GM12878 (cell line): ENCODE measurements around the gene TNFAIP3. TPM values are rescaled to one million over a fixed set of nuclear protein-coding genes. Genes with fewer than 3 reads are reported as not detected.

ENCODE experiments used
- ASH2L ChIP-seq: fragments of 300-600, 200-600 bp; sonication (generic); IDR thresholded peaks from 2 replicates; pipeline ENCODE4 v1.6.1; 2017; ENCODE audit warnings: low read depth, mild to moderate bottlenecking, borderline replicate concordance
- ATF7 ChIP-seq: fragments of 450-650 bp; IDR thresholded peaks from 2 replicates; pipeline ENCODE4 v1.6.1; 2016; ENCODE audit warnings: low read depth, mild to moderate bottlenecking
- BHLHE40 ChIP-seq, 2 experiments: fragments of 450-650 bp in 1 of 2; IDR thresholded peaks; 2 replicates each; pipeline ENCODE4 v1.6.1; 2011 to 2017; ENCODE audit warnings: low read depth in 2 of 2, borderline replicate concordance in 1 of 2, improper control_type of control experiment in 1 of 2, low read length in 1 of 2, mild to moderate bottlenecking in 1 of 2
- BRCA1 ChIP-seq: IDR thresholded peaks from 2 replicates; pipeline ENCODE4 v1.6.1; 2011; ENCODE audit warnings: low read depth, low read length, improper control_type of control experiment
- EP300 ChIP-seq, 2 experiments: fragments of 150-350 bp in 1 of 2; IDR thresholded peaks; 2 replicates each; pipeline ENCODE4 v1.6.1; 2011 to 2012; ENCODE audit warnings: low read depth in 2 of 2, low read length in 2 of 2, borderline replicate concordance in 1 of 2, improper control_type of control experiment in 1 of 2, inconsistent platforms in 1 of 2; ENCODE audit not compliant: control insufficient read depth in 1 of 2
- FOXK2 ChIP-seq: fragments of 450-650 bp; IDR thresholded peaks from 2 replicates; pipeline ENCODE4 v1.6.1; 2017; ENCODE audit warnings: mild to moderate bottlenecking, moderate library complexity
- GATAD2B ChIP-seq: fragments of 450-650 bp; conservative IDR thresholded peaks from 2 replicates; pipeline ENCODE4 v1.6.1; 2017; ENCODE audit warnings: low read depth, mild to moderate bottlenecking, moderate library complexity
- JUNB ChIP-seq: IDR thresholded peaks from 2 replicates; pipeline ENCODE4 v1.6.1; 2016; ENCODE audit warnings: antibody characterized with exemption, mild to moderate bottlenecking
- NFIC ChIP-seq: IDR thresholded peaks from 2 replicates; pipeline ENCODE4 v1.6.1; 2012; ENCODE audit warnings: low read depth, mild to moderate bottlenecking, inconsistent platforms, low read length, moderate library complexity
- NR2C2 ChIP-seq: IDR thresholded peaks from 2 replicates; pipeline ENCODE4 v1.6.1; 2011; ENCODE audit warnings: borderline replicate concordance, low read depth; ENCODE audit not compliant: control insufficient read depth, insufficient read length
- RAD21 ChIP-seq: IDR thresholded peaks from 2 replicates; pipeline ENCODE4 v1.6.1; 2011; ENCODE audit warnings: mild to moderate bottlenecking, low read depth, low read length, moderate library complexity; ENCODE audit not compliant: insufficient read depth
- RAD51 ChIP-seq: fragments of 450-650 bp; IDR thresholded peaks from 2 replicates; pipeline ENCODE4 v1.6.1; 2016; ENCODE audit warnings: moderate library complexity, mild to moderate bottlenecking, inconsistent platforms
- RFX5 ChIP-seq: IDR thresholded peaks from 2 replicates; pipeline ENCODE4 v1.6.1; 2011; ENCODE audit warnings: low read depth, low read length, improper control_type of control experiment
- SMC3 ChIP-seq: IDR thresholded peaks from 2 replicates; pipeline ENCODE4 v1.6.1; 2011; ENCODE audit warnings: low read length, improper control_type of control experiment, borderline replicate concordance
- SPI1 ChIP-seq: IDR thresholded peaks from 2 replicates; pipeline ENCODE4 v1.6.1; 2011; ENCODE audit warnings: low read depth, mild to moderate bottlenecking, low read length, moderate library complexity, borderline replicate concordance; ENCODE audit not compliant: insufficient read depth
- YBX1 ChIP-seq: fragments of 450-650 bp; IDR thresholded peaks from 2 replicates; pipeline ENCODE4 v1.6.1; 2016; ENCODE audit warnings: antibody characterized with exemption
- ZNF274 ChIP-seq: IDR thresholded peaks from one replicate; pipeline ENCODE4 v1.8.0; 2011; ENCODE audit not compliant: insufficient read length, insufficient read depth
- polyA plus RNA-seq, 11 experiments: library from polyadenylated mRNA; depleted of rRNA in 4 of 11; unstranded in 6 of 11; stranded (reverse) in 5 of 11; fragments of >200 nt; fragmentation: Nextera tagmentation in 4 of 11; fragmentation: Illumina TruSeq in 1 of 11; extraction: Ambion mirVana in 4 of 11; extraction: Trizol in 1 of 11; gene quantifications; 1 replicate in 1 of 11; 2 replicates in 10 of 11; pipeline versions ENCODE4 v1.2.1 to v1.2.3, GENCODE V29; 2011 to 2016; ENCODE audit warnings: inconsistent platforms in 2 of 11, missing spikeins in 2 of 11, low read depth in 1 of 11
- total RNA-seq, 4 experiments: library from RNA; depleted of rRNA in 3 of 4; stranded (reverse); fragments of >200 nt in 3 of 4; fragmentation: Illumina TruSeq in 1 of 4; extraction: Trizol in 1 of 4; gene quantifications; 2 replicates each; pipeline versions ENCODE4 v1.2.1 to v1.2.3, GENCODE V29; 2013 to 2021
- TF ChIP-seq, protein P1 (sequence below): fragments of 450-650 bp; IDR thresholded peaks from 2 replicates; pipeline ENCODE4 v1.6.1; 2017; ENCODE audit warnings: mild to moderate bottlenecking, moderate library complexity
- TF ChIP-seq, protein P2 (sequence below): IDR thresholded peaks from 2 replicates; pipeline ENCODE4 v1.6.1; 2012; ENCODE audit warnings: low read length, inconsistent platforms
- TF ChIP-seq, protein P3 (sequence below): fragments of 450-650 bp; IDR thresholded peaks from 2 replicates; pipeline ENCODE4 v1.6.1; 2017; ENCODE audit warnings: antibody characterized with exemption, mild to moderate bottlenecking, moderate library complexity
- TF ChIP-seq, protein P4 (sequence below): fragments of 450-650 bp; IDR thresholded peaks from 2 replicates; pipeline ENCODE4 v1.6.1; 2017; ENCODE audit warnings: mild to moderate bottlenecking

The TNFAIP3 gene
- total and polyA plus RNA-seq, 10 of the 15 experiments (the other 5 are each of a cell fraction or from before 2014, with no cell fraction given) = 18.0 to 350 (median 127) TPM

DNA sequence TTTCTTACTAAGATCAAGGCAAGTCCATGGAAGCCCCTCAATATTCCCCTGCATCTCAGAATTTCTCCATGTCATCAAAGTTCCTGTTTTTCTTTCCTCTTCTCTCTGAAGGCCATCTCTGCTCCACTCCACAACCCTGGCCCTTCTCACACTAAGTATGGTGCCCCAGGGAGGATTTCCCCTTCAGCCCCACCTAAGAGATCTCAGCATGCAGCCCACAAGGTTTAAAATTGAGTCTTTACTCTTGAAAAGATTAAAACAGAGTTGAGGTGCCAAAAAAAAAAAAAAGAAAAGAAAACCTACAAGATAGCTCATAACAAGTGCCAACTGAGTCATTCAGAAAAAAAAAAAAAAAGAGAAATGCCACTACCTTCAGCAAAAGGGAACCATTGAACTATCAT lies 36.5 kb upstream of the TNFAIP3 start (continued):
- TF ChIP-seq, protein P1, sequence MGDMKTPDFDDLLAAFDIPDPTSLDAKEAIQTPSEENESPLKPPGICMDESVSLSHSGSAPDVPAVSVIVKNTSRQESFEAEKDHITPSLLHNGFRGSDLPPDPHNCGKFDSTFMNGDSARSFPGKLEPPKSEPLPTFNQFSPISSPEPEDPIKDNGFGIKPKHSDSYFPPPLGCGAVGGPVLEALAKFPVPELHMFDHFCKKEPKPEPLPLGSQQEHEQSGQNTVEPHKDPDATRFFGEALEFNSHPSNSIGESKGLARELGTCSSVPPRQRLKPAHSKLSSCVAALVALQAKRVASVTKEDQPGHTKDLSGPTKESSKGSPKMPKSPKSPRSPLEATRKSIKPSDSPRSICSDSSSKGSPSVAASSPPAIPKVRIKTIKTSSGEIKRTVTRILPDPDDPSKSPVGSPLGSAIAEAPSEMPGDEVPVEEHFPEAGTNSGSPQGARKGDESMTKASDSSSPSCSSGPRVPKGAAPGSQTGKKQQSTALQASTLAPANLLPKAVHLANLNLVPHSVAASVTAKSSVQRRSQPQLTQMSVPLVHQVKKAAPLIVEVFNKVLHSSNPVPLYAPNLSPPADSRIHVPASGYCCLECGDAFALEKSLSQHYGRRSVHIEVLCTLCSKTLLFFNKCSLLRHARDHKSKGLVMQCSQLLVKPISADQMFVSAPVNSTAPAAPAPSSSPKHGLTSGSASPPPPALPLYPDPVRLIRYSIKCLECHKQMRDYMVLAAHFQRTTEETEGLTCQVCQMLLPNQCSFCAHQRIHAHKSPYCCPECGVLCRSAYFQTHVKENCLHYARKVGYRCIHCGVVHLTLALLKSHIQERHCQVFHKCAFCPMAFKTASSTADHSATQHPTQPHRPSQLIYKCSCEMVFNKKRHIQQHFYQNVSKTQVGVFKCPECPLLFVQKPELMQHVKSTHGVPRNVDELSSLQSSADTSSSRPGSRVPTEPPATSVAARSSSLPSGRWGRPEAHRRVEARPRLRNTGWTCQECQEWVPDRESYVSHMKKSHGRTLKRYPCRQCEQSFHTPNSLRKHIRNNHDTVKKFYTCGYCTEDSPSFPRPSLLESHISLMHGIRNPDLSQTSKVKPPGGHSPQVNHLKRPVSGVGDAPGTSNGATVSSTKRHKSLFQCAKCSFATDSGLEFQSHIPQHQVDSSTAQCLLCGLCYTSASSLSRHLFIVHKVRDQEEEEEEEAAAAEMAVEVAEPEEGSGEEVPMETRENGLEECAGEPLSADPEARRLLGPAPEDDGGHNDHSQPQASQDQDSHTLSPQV = no peak
- TF ChIP-seq RAD51 = no peak
- no peak for TF ChIP-seq RFX5
- TF ChIP-seq, protein P2, sequence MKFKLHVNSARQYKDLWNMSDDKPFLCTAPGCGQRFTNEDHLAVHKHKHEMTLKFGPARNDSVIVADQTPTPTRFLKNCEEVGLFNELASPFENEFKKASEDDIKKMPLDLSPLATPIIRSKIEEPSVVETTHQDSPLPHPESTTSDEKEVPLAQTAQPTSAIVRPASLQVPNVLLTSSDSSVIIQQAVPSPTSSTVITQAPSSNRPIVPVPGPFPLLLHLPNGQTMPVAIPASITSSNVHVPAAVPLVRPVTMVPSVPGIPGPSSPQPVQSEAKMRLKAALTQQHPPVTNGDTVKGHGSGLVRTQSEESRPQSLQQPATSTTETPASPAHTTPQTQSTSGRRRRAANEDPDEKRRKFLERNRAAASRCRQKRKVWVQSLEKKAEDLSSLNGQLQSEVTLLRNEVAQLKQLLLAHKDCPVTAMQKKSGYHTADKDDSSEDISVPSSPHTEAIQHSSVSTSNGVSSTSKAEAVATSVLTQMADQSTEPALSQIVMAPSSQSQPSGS = peak; percentile 51; the same call in 1 of the 2 replicates
- TF ChIP-seq, protein P3, sequence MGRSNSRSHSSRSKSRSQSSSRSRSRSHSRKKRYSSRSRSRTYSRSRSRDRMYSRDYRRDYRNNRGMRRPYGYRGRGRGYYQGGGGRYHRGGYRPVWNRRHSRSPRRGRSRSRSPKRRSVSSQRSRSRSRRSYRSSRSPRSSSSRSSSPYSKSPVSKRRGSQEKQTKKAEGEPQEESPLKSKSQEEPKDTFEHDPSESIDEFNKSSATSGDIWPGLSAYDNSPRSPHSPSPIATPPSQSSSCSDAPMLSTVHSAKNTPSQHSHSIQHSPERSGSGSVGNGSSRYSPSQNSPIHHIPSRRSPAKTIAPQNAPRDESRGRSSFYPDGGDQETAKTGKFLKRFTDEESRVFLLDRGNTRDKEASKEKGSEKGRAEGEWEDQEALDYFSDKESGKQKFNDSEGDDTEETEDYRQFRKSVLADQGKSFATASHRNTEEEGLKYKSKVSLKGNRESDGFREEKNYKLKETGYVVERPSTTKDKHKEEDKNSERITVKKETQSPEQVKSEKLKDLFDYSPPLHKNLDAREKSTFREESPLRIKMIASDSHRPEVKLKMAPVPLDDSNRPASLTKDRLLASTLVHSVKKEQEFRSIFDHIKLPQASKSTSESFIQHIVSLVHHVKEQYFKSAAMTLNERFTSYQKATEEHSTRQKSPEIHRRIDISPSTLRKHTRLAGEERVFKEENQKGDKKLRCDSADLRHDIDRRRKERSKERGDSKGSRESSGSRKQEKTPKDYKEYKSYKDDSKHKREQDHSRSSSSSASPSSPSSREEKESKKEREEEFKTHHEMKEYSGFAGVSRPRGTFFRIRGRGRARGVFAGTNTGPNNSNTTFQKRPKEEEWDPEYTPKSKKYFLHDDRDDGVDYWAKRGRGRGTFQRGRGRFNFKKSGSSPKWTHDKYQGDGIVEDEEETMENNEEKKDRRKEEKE = no peak
- TF ChIP-seq SPI1 = no peak
- TF ChIP-seq BRCA1 = no peak
- no peak for TF ChIP-seq ASH2L
- TF ChIP-seq RAD21 = no peak
- TF ChIP-seq ATF7 = peak; percentile 33; the same call in 1 of the 2 replicates
- peak; percentile 4; the same call in 1 of the 2 replicates for TF ChIP-seq YBX1
- no peak for TF ChIP-seq EP300 (IDR thresholded peaks at IDR 0.05; ENCODE audit: borderline replicate concordance in 1 of 2, control insufficient read depth in 1 of 2, low read depth in 2 of 2, low read length in 2 of 2)
- no peak for TF ChIP-seq NR2C2
- no peak for TF ChIP-seq SMC3
- peak; percentile 72 for TF ChIP-seq JUNB
- no peak for TF ChIP-seq FOXK2
- no peak for TF ChIP-seq GATAD2B
- TF ChIP-seq NFIC = peak; percentile 69
- TF ChIP-seq BHLHE40 (IDR thresholded peaks at IDR 0.05; ENCODE audit: borderline replicate concordance in 1 of 2, low read depth in 2 of 2, low read length in 1 of 2) = no peak
- TF ChIP-seq, protein P4, sequence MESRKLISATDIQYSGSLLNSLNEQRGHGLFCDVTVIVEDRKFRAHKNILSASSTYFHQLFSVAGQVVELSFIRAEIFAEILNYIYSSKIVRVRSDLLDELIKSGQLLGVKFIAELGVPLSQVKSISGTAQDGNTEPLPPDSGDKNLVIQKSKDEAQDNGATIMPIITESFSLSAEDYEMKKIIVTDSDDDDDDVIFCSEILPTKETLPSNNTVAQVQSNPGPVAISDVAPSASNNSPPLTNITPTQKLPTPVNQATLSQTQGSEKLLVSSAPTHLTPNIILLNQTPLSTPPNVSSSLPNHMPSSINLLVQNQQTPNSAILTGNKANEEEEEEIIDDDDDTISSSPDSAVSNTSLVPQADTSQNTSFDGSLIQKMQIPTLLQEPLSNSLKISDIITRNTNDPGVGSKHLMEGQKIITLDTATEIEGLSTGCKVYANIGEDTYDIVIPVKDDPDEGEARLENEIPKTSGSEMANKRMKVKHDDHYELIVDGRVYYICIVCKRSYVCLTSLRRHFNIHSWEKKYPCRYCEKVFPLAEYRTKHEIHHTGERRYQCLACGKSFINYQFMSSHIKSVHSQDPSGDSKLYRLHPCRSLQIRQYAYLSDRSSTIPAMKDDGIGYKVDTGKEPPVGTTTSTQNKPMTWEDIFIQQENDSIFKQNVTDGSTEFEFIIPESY = no peak
- no peak for TF ChIP-seq ZNF274
